Measurements from ENCODE around the gene RAB20. TPM values are rescaled to one million over a fixed set of nuclear protein-coding genes. Genes with fewer than 3 reads are reported as not detected.

The RAB20 gene
- total RNA-seq, 1 donor from 2014 or later: 3.8 TPM

DNA sequence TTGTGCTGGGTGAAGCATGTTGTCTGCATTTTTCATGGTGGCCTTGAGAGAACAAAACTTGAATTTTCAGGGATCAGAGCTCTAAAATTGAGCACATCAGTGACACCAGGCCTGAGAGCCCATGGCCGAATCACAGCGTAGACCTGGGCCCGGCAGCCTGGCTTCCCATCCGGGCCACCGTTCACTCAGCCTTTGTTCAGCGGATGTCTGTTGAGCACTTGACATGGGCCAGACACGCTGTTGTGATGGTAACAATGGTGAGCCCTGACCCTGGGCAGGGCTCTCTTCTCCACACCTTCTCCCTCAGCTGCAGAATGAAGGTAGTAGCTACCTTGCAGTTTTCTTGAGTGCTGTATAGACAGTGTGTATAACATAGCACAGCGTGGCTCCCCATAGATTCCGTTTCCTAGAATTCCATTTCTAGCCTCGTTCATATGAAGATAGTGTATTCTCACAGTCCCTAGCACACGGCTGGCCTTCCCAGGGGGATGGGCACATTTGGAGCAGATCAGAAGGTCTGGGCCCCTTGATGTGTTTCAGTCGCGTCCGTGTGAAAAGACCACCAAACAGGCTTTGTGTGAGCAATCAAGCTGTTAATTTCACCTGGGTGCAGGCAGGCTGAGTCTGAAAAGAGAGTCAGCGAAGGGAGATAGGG, 75.3 kb downstream of the RAB20 start:
- H3K4me3 Mint-ChIP-seq (ENCODE audit: low read depth): no peak overlapping the region
- H3K36me3 Mint-ChIP-seq (ENCODE audit: insufficient read depth): peaks cover 5% of the 10 kb centered on the region
- H3K4me1 Mint-ChIP-seq (ENCODE audit: low read depth): peaks cover 1% of the 10 kb centered on the region
- DNase-seq (ENCODE audit: low spot score, unreplicated experiment): no peak
- H3K27ac Mint-ChIP-seq: no peak overlapping the region
- H3K27me3 Mint-ChIP-seq: no peaks in the 10 kb centered on the region
- no peaks in the 10 kb centered on the region for H3K9me3 Mint-ChIP-seq (ENCODE audit: low read depth)
- TF ChIP-seq CTCF (IDR thresholded peaks at IDR 0.05; ENCODE audit: unreplicated experiment): no peak

DNA sequence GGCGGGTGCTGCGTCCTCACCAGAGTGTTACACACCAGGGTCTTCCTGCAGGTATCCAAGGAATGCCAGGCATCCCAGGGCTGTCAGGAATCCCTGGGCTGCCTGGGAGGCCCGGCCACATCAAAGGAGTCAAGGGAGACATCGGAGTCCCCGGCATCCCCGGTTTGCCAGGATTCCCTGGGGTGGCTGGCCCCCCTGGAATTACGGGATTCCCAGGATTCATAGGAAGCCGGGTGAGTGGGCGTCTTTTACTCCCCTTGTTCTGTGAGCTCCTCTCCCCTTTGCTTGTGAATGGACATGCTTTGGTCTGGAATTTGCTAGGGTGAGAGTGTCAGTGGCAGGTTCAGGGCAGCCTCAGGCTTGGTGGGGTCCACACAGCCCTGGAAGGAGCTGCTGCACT, 75.9 kb downstream of the RAB20 start:
- H3K27me3 Mint-ChIP-seq: no peaks in the 10 kb centered on the region
- H3K27ac Mint-ChIP-seq: no peak overlapping the region
- TF ChIP-seq CTCF (IDR thresholded peaks at IDR 0.05; ENCODE audit: unreplicated experiment): no peak
- H3K4me1 Mint-ChIP-seq (ENCODE audit: low read depth): peaks cover 1% of the 10 kb centered on the region
- no peak for DNase-seq (ENCODE audit: low spot score, unreplicated experiment)
- H3K4me3 Mint-ChIP-seq (ENCODE audit: low read depth): no peak overlapping the region
- peaks cover 5% of the 10 kb centered on the region for H3K36me3 Mint-ChIP-seq (ENCODE audit: insufficient read depth)
- no peaks in the 10 kb centered on the region for H3K9me3 Mint-ChIP-seq (ENCODE audit: low read depth)

GRCh38 chr13:110484290-110485048, 77.1 kb downstream of the RAB20 start:
- DNase-seq (ENCODE audit: low spot score, unreplicated experiment): no peak
- no peaks in the 10 kb centered on the region for H3K9me3 Mint-ChIP-seq (ENCODE audit: low read depth)
- H3K27me3 Mint-ChIP-seq: no peaks in the 10 kb centered on the region
- H3K4me3 Mint-ChIP-seq (ENCODE audit: low read depth): no peak overlapping the region
- no peaks in the 10 kb centered on the region for H3K36me3 Mint-ChIP-seq (ENCODE audit: insufficient read depth)
- H3K4me1 Mint-ChIP-seq (ENCODE audit: low read depth): no peaks in the 10 kb centered on the region
- H3K27ac Mint-ChIP-seq: no peak overlapping the region
- TF ChIP-seq CTCF (IDR thresholded peaks at IDR 0.05; ENCODE audit: unreplicated experiment): no peak

DNA sequence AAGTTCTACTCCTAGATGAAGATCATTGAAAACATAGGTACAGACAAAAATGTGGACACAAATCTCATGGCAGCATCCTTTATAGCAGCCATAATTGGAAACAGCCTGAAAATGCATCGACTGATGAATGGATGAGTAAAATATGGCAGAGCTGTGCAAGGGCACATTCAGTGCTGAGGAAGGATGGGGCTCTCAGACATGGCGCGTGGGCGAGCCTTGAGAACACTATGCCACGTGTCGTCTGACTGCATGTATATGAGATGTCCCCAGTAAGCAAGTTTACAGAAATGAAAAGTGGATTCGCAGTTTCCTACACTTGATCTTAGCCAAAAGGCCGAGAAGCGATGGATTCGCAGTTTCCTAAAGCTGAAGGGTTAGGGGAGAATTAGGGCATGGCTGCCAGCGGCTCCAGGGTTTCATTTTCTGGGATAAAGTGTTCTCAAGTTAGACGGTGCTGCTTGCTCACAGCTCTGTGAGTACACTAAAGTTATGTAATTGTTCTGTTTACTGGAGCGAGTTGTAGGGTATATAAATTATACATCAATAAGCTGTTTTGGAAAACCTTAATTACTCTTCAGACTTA, 78.0 kb downstream of the RAB20 start:
- no peak for TF ChIP-seq CTCF (IDR thresholded peaks at IDR 0.05; ENCODE audit: unreplicated experiment)
- no peaks in the 10 kb centered on the region for H3K4me1 Mint-ChIP-seq (ENCODE audit: low read depth)
- no peaks in the 10 kb centered on the region for H3K36me3 Mint-ChIP-seq (ENCODE audit: insufficient read depth)
- no peak overlapping the region for H3K4me3 Mint-ChIP-seq (ENCODE audit: low read depth)
- no peak overlapping the region for H3K27ac Mint-ChIP-seq
- H3K9me3 Mint-ChIP-seq (ENCODE audit: low read depth): no peaks in the 10 kb centered on the region
- no peaks in the 10 kb centered on the region for H3K27me3 Mint-ChIP-seq
- no peak for DNase-seq (ENCODE audit: low spot score, unreplicated experiment)

- Mint-ChIP-seq H3K4me3 (ENCODE audit: low read depth) (no peak overlapping the region), H3K36me3 (ENCODE audit: insufficient read depth) (peaks cover 2% of the 10 kb centered on the region), H3K4me1 (ENCODE audit: low read depth) (no peaks in the 10 kb centered on the region), H3K27ac (no peak overlapping the region), H3K9me3 (ENCODE audit: low read depth) (no peaks in the 10 kb centered on the region), H3K27me3 (no peaks in the 10 kb centered on the region)
- DNase-seq (ENCODE audit: low spot score, unreplicated experiment): no peak
- TF ChIP-seq CTCF (IDR thresholded peaks at IDR 0.05; ENCODE audit: unreplicated experiment): no peak
These were observed 81.4 kb downstream of the RAB20 start for GRCh38 chr13:110480161-110480560.
